H1 (cell line): Measurements from ENCODE around the gene CMBL. TPM values are rescaled to one million over a fixed set of nuclear protein-coding genes. Genes with fewer than 3 reads are reported as not detected.
A peak's percentile ranks its signal among the peaks of the same experiment; 100 is the strongest.

Experiments used
- CBX5 ChIP-seq: fragments of 300-800, 300-1000 bp; sonication (generic); IDR thresholded peaks from 2 replicates; pipeline ENCODE4 v1.7.1; 2016; ENCODE audit warnings: antibody characterized with exemption, low read length, low read depth
- CTCF ChIP-seq, 3 experiments: IDR thresholded peaks; 1 replicate in 2 of 3; 2 replicates in 1 of 3; pipeline versions ENCODE4 v1.5.1 to v1.6.1; 2011; ENCODE audit warnings: low read length in 3 of 3, mild to moderate bottlenecking in 3 of 3, inconsistent platforms in 2 of 3, low read depth in 1 of 3, moderate library complexity in 1 of 3; ENCODE audit not compliant: insufficient read depth in 1 of 3; ENCODE audit errors: control extremely low read depth in 1 of 3
- POLR2A ChIP-seq, 2 experiments: IDR thresholded peaks; 1 replicate in 1 of 2; 2 replicates in 1 of 2; pipeline ENCODE4 v1.6.1; 2011; ENCODE audit warnings: low read depth in 2 of 2, low read length in 2 of 2, mild to moderate bottlenecking in 2 of 2; ENCODE audit errors: control extremely low read depth in 1 of 2
- RBBP5 ChIP-seq: IDR thresholded peaks from 2 replicates; pipeline ENCODE4 v1.7.1; 2012; ENCODE audit warnings: low read depth, mild to moderate bottlenecking, inconsistent platforms, low read length, moderate library complexity, borderline replicate concordance
- YY1 ChIP-seq: IDR thresholded peaks from 2 replicates; pipeline ENCODE4 v1.6.1; 2011; ENCODE audit warnings: low read depth, mild to moderate bottlenecking, low read length
- polyA plus RNA-seq, 7 experiments: library from polyadenylated mRNA; depleted of rRNA in 3 of 7; stranded (reverse) in 5 of 7; unstranded in 2 of 7; fragments of >200 nt in 5 of 7; fragments of 200-250 nt in 2 of 7; gene quantifications; 1 replicate in 5 of 7; 2 replicates in 1 of 7; 4 replicates in 1 of 7; pipeline versions ENCODE4 v1.2.1 to v1.2.3, GENCODE V29; 2011 to 2013; ENCODE audit warnings: missing spikeins in 2 of 7, mixed read lengths in 2 of 7
- total RNA-seq: library from RNA; stranded (reverse); fragmentation: NEBNext Ultra II Directional; extraction: Animal tissue kit (Norgen Biotek cat#: 25700); gene quantifications from 2 replicates; pipeline ENCODE4 v1.2.1, GENCODE V29; 2021
- TF ChIP-seq, protein P1 (sequence below): fragments of 300-600 bp; sonication (generic); IDR thresholded peaks from 2 replicates; pipeline ENCODE4 v1.7.1; 2012; ENCODE audit warnings: low read length, moderate library complexity, mild to moderate bottlenecking, inconsistent platforms; ENCODE audit not compliant: insufficient replicate concordance

The CMBL gene
- total and polyA plus RNA-seq, 2 of the 8 experiments (the other 6 are each of a cell fraction or from before 2014, with no cell fraction given), result 27.9 to 32.1 TPM

DNA sequence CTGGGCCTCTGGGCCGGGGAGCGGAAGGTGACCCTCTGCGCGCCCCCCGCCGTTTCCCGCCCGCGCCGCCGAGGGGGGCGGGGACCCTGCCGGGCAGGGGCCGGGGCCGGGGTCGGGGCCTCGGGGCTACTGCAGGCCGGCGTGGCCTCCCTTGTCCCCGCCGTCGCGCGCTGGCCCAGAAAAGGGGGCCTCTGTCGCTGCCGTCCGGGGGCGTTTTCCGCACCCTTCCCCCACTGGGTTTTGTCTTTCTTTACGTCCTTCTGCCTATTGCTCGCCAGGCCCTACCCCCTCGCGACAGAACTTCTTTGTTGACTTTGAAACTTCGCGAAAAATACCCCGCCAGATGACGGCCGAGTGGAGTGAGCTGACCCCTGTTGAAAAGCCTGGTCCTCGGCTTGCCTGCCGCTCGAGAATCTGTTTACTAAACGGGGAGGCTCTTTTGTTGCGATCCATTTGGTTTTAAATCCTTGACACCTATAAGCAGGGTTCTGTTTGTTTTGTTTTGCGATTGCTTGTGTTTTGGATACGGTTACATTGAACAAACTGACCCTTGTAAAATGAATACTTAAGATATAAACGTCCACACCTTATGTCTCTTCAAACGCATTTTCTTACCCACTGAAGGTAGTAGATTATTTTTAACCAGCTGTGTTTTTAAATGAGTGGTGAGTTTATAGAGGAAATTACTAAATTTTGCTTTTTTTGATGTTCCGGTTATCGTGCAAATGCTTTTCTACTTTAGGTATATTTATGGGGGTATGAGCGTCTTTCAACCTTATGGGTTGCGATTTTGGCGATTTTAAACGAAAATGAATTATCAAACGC lies 46.6 kb upstream of the CMBL start (continued):
- TF ChIP-seq, protein P1, sequence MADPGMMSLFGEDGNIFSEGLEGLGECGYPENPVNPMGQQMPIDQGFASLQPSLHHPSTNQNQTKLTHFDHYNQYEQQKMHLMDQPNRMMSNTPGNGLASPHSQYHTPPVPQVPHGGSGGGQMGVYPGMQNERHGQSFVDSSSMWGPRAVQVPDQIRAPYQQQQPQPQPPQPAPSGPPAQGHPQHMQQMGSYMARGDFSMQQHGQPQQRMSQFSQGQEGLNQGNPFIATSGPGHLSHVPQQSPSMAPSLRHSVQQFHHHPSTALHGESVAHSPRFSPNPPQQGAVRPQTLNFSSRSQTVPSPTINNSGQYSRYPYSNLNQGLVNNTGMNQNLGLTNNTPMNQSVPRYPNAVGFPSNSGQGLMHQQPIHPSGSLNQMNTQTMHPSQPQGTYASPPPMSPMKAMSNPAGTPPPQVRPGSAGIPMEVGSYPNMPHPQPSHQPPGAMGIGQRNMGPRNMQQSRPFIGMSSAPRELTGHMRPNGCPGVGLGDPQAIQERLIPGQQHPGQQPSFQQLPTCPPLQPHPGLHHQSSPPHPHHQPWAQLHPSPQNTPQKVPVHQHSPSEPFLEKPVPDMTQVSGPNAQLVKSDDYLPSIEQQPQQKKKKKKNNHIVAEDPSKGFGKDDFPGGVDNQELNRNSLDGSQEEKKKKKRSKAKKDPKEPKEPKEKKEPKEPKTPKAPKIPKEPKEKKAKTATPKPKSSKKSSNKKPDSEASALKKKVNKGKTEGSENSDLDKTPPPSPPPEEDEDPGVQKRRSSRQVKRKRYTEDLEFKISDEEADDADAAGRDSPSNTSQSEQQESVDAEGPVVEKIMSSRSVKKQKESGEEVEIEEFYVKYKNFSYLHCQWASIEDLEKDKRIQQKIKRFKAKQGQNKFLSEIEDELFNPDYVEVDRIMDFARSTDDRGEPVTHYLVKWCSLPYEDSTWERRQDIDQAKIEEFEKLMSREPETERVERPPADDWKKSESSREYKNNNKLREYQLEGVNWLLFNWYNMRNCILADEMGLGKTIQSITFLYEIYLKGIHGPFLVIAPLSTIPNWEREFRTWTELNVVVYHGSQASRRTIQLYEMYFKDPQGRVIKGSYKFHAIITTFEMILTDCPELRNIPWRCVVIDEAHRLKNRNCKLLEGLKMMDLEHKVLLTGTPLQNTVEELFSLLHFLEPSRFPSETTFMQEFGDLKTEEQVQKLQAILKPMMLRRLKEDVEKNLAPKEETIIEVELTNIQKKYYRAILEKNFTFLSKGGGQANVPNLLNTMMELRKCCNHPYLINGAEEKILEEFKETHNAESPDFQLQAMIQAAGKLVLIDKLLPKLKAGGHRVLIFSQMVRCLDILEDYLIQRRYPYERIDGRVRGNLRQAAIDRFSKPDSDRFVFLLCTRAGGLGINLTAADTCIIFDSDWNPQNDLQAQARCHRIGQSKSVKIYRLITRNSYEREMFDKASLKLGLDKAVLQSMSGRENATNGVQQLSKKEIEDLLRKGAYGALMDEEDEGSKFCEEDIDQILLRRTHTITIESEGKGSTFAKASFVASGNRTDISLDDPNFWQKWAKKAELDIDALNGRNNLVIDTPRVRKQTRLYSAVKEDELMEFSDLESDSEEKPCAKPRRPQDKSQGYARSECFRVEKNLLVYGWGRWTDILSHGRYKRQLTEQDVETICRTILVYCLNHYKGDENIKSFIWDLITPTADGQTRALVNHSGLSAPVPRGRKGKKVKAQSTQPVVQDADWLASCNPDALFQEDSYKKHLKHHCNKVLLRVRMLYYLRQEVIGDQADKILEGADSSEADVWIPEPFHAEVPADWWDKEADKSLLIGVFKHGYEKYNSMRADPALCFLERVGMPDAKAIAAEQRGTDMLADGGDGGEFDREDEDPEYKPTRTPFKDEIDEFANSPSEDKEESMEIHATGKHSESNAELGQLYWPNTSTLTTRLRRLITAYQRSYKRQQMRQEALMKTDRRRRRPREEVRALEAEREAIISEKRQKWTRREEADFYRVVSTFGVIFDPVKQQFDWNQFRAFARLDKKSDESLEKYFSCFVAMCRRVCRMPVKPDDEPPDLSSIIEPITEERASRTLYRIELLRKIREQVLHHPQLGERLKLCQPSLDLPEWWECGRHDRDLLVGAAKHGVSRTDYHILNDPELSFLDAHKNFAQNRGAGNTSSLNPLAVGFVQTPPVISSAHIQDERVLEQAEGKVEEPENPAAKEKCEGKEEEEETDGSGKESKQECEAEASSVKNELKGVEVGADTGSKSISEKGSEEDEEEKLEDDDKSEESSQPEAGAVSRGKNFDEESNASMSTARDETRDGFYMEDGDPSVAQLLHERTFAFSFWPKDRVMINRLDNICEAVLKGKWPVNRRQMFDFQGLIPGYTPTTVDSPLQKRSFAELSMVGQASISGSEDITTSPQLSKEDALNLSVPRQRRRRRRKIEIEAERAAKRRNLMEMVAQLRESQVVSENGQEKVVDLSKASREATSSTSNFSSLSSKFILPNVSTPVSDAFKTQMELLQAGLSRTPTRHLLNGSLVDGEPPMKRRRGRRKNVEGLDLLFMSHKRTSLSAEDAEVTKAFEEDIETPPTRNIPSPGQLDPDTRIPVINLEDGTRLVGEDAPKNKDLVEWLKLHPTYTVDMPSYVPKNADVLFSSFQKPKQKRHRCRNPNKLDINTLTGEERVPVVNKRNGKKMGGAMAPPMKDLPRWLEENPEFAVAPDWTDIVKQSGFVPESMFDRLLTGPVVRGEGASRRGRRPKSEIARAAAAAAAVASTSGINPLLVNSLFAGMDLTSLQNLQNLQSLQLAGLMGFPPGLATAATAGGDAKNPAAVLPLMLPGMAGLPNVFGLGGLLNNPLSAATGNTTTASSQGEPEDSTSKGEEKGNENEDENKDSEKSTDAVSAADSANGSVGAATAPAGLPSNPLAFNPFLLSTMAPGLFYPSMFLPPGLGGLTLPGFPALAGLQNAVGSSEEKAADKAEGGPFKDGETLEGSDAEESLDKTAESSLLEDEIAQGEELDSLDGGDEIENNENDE, result no peak
- TF ChIP-seq CBX5 (no peak), POLR2A (IDR thresholded peaks at IDR 0.05; ENCODE audit: control extremely low read depth in 1 of 2, low read depth in 2 of 2, low read length in 2 of 2) (peak in 1 of 2 experiments; percentile 9; a peak in 2 of 3 replicates), CTCF (IDR thresholded peaks at IDR 0.05; ENCODE audit: control extremely low read depth in 1 of 3, insufficient read depth in 1 of 3, low read depth in 1 of 3, low read length in 3 of 3) (no peak), RBBP5 (no peak), YY1 (no peak)
